SU-DHL-6 (cell line): ENCODE data around the gene MYZAP.

Experiments used
- H2AFZ ChIP-seq: fragments of 200-600 bp; sonication (generic); 2 replicates; pipeline ENCODE4 v1.6.1; 2014; ENCODE audit warnings: low read depth, mild to moderate bottlenecking, moderate library complexity, mixed read lengths, antibody characterized with exemption, low read length; ENCODE audit not compliant: severe bottlenecking
- H3F3A ChIP-seq: fragments of 200-600 bp; shearing (Covaris generic); 2 replicates; pipeline ENCODE4 v1.6.0; 2016; ENCODE audit warnings: antibody characterized with exemption, mild to moderate bottlenecking; ENCODE audit not compliant: insufficient read depth
- H3K27ac ChIP-seq: fragments of 200-600 bp; sonication (generic); 2 replicates; pipeline ENCODE4 v1.5.1; 2016; ENCODE audit warnings: low read depth, mild to moderate bottlenecking, low read length, moderate library complexity, mixed read lengths
- H3K27me3 ChIP-seq: fragments of 200-600 bp; sonication (generic), shearing (Covaris generic); 2 replicates; pipeline ENCODE4 v1.6.0; 2014; ENCODE audit warnings: mild to moderate bottlenecking, low read length
- H3K36me3 ChIP-seq: fragments of 200-600 bp; sonication (generic); 2 replicates; pipeline ENCODE4 v1.6.1; 2014; ENCODE audit warnings: mild to moderate bottlenecking, low read length, mixed read lengths
- H3K4me2 ChIP-seq: fragments of 300-600, 200-600 bp; shearing (Covaris generic), sonication (generic); 2 replicates; pipeline ENCODE4 v1.6.0; 2014; ENCODE audit warnings: low read length, low read depth, mild to moderate bottlenecking; ENCODE audit not compliant: poor library complexity, severe bottlenecking
- H3K4me3 ChIP-seq: fragments of 200-600 bp; sonication (generic); 2 replicates; pipeline ENCODE4 v1.5.1; 2014; ENCODE audit warnings: antibody characterized with exemption, low read length, mild to moderate bottlenecking, mixed read lengths; ENCODE audit not compliant: insufficient read depth, poor library complexity, severe bottlenecking
- H3K79me2 ChIP-seq: fragments of 200-600 bp; sonication (generic); 2 replicates; pipeline ENCODE4 v1.6.1; 2014; ENCODE audit warnings: mild to moderate bottlenecking, low read length, moderate library complexity; ENCODE audit not compliant: insufficient read depth
- H3K9ac ChIP-seq: fragments of 200-600 bp; sonication (generic); 2 replicates; pipeline ENCODE4 v1.7.0; 2014; ENCODE audit warnings: mild to moderate bottlenecking, low read length
- H3K9me2 ChIP-seq: fragments of 200-600 bp; sonication (generic); replicated peaks from 2 replicates; pipeline ENCODE4 v1.6.1; 2014; ENCODE audit warnings: low read length; ENCODE audit not compliant: insufficient read depth
- H3K9me3 ChIP-seq: fragments of 200-600 bp; sonication (generic); 2 replicates; pipeline ENCODE4 v1.6.1; 2014; ENCODE audit warnings: low read length, mixed read lengths; ENCODE audit not compliant: insufficient read depth
- H4K20me1 ChIP-seq: fragments of 200-600 bp; sonication (generic); 2 replicates; pipeline ENCODE4 v1.6.1; 2014; ENCODE audit warnings: low read depth, mild to moderate bottlenecking, antibody characterized with exemption, low read length, moderate library complexity, mixed read lengths
- CTCF ChIP-seq: fragments of 200-600 bp; sonication (generic); IDR thresholded peaks from one replicate; pipeline ENCODE4 v1.5.1; 2017; ENCODE audit warnings: antibody characterized with exemption, mild to moderate bottlenecking, low read length, moderate library complexity; ENCODE audit not compliant: insufficient read depth, poor library complexity, severe bottlenecking
- EZH2phosphoT487 ChIP-seq: fragments of 200-600 bp; sonication (generic), shearing (Covaris generic); conservative IDR thresholded peaks from 2 replicates; pipeline ENCODE4 v1.6.1; 2018; ENCODE audit warnings: mild to moderate bottlenecking, antibody characterized with exemption, low read length, moderate library complexity, mixed read lengths

Gene MYZAP

GRCh38 chr15:57557810-57558209, 33.9 kb upstream of the MYZAP start:
- Histone ChIP-seq H3K27ac (no peak overlapping the region), H3K4me3 (no peak overlapping the region), H3K36me3 (no peaks in the 10 kb centered on the region), H3K9me3 (no peaks in the 10 kb centered on the region), H3K4me2 (no peak overlapping the region), H2AFZ (no peak overlapping the region), H3K27me3 (no peaks in the 10 kb centered on the region), H3F3A (no peaks in the 10 kb centered on the region), H4K20me1 (no peaks in the 10 kb centered on the region), H3K9me2 (no peaks in the 10 kb centered on the region), H3K9ac (no peak overlapping the region), H3K79me2 (no peaks in the 10 kb centered on the region)
- TF ChIP-seq CTCF (no peak), EZH2phosphoT487 (no peak)

- Histone ChIP-seq H3K9me2 (no peaks in the 10 kb centered on the region), H3K4me3 (no peak overlapping the region), H3K4me2 (no peak overlapping the region), H2AFZ (no peak overlapping the region), H3F3A (no peaks in the 10 kb centered on the region), H3K9me3 (no peaks in the 10 kb centered on the region), H3K36me3 (no peaks in the 10 kb centered on the region), H3K27me3 (no peaks in the 10 kb centered on the region), H3K9ac (no peak overlapping the region), H3K27ac (no peak overlapping the region), H4K20me1 (no peaks in the 10 kb centered on the region), H3K79me2 (no peaks in the 10 kb centered on the region)
- no peak for TF ChIP-seq EZH2phosphoT487
- peak; percentile 82 for TF ChIP-seq CTCF
Measured at GRCh38 chr15:57559875-57560274, 31.8 kb upstream of the MYZAP start.

- Histone ChIP-seq H3K79me2 (no peaks in the 10 kb centered on the region), H3K4me2 (no peak overlapping the region), H3K27me3 (no peaks in the 10 kb centered on the region)
Measured at GRCh38 chr15:57561041-57561711, 30.5 kb upstream of the MYZAP start.

More at GRCh38 chr15:57561041-57561711, 30.5 kb upstream of the MYZAP start:
- Histone ChIP-seq H2AFZ (no peak overlapping the region), H3K36me3 (no peaks in the 10 kb centered on the region), H4K20me1 (no peaks in the 10 kb centered on the region), H3K27ac (no peak overlapping the region), H3F3A (no peaks in the 10 kb centered on the region), H3K9me2 (no peaks in the 10 kb centered on the region), H3K9ac (no peak overlapping the region), H3K9me3 (no peaks in the 10 kb centered on the region), H3K4me3 (no peak overlapping the region)
- TF ChIP-seq CTCF: peak; percentile 77
- TF ChIP-seq EZH2phosphoT487: no peak
